ENCODE results near the gene DAND5.

DAND5 gene

GRCh38 chr19:12984143-12984627, 14.8 kb downstream of the DAND5 start:
- no peak for TF ChIP-seq ZFX (IDR thresholded peaks at IDR 0.05; ENCODE audit: borderline replicate concordance)
- TF ChIP-seq CTCF (IDR thresholded peaks at IDR 0.05): no peak
- H3K27ac ChIP-seq: peak overlapping the region; percentile 60

GRCh38 chr19:12984683-12985048, 15.3 kb downstream of the DAND5 start:
- H3K27ac ChIP-seq: peak overlapping the region; percentile 60
- TF ChIP-seq CTCF (IDR thresholded peaks at IDR 0.05) (no peak), ZFX (IDR thresholded peaks at IDR 0.05; ENCODE audit: borderline replicate concordance) (no peak)

GRCh38 chr19:12985049-12985776, 15.8 kb downstream of the DAND5 start:
- H3K27ac ChIP-seq: peak overlapping the region; percentile 60
- peak; percentile 20; the same call in 1 of the 2 replicates for TF ChIP-seq CTCF (IDR thresholded peaks at IDR 0.05)
- TF ChIP-seq ZFX (IDR thresholded peaks at IDR 0.05; ENCODE audit: borderline replicate concordance): no peak

- TF ChIP-seq CTCF (IDR thresholded peaks at IDR 0.05) (no peak), ZFX (IDR thresholded peaks at IDR 0.05; ENCODE audit: borderline replicate concordance) (no peak)
- no peak overlapping the region for H3K27ac ChIP-seq
Observed at GRCh38 chr19:12986726-12987125, 17.4 kb downstream of the DAND5 start.

GRCh38 chr19:12987190-12987589, 17.8 kb downstream of the DAND5 start:
- TF ChIP-seq CTCF (IDR thresholded peaks at IDR 0.05): no peak
- no peak overlapping the region for H3K27ac ChIP-seq

- TF ChIP-seq CTCF (IDR thresholded peaks at IDR 0.05): no peak
- TF ChIP-seq ZFX (IDR thresholded peaks at IDR 0.05; ENCODE audit: borderline replicate concordance): no peak
- H3K27ac ChIP-seq: no peak overlapping the region
Observed at GRCh38 chr19:12987781-12988180, 18.4 kb downstream of the DAND5 start.

GRCh38 chr19:12990431-12990830, 21.1 kb downstream of the DAND5 start:
- no peak overlapping the region for H3K27ac ChIP-seq
- TF ChIP-seq CTCF (IDR thresholded peaks at IDR 0.05) (no peak), ZFX (IDR thresholded peaks at IDR 0.05; ENCODE audit: borderline replicate concordance) (no peak)
